HG03558 (cell line): ENCODE results near the gene SLC25A39.

Experiments
- ATAC-seq: cut with Tn5 transposase; IDR thresholded peaks from one replicate; pipeline ENCODE4 v1.9.1; 2021; ENCODE audit warnings: moderate number of reproducible peaks; ENCODE audit not compliant: unreplicated experiment; ENCODE audit errors: extremely low read depth

Gene SLC25A39

GRCh38 chr17:44283344-44284023 lies 41.1 kb downstream of the SLC25A39 start:
- no peak for ATAC-seq

- no peak for ATAC-seq
These were observed 42.4 kb downstream of the SLC25A39 start for GRCh38 chr17:44282264-44282663.

- no peak for ATAC-seq
These were observed 43.1 kb downstream of the SLC25A39 start for GRCh38 chr17:44281570-44281969.

- no peak for ATAC-seq
These were observed 44.2 kb downstream of the SLC25A39 start for GRCh38 chr17:44280392-44280937.

GRCh38 chr17:44279666-44280391 lies 44.8 kb downstream of the SLC25A39 start:
- ATAC-seq, result no peak

GRCh38 chr17:44279346-44279665 lies 45.3 kb downstream of the SLC25A39 start:
- ATAC-seq, result no peak

- no peak for ATAC-seq
These were observed 46.6 kb downstream of the SLC25A39 start for GRCh38 chr17:44277976-44278375.

GRCh38 chr17:44273607-44274006 lies 51.0 kb downstream of the SLC25A39 start:
- ATAC-seq, result no peak

- ATAC-seq, result no peak
These were observed 51.7 kb downstream of the SLC25A39 start for GRCh38 chr17:44272954-44273353.

GRCh38 chr17:44272321-44272951 lies 52.2 kb downstream of the SLC25A39 start:
- ATAC-seq, result no peak
